IMR-90 (cell line): ENCODE data around the gene ZNF579. TPM values are rescaled to one million over a fixed set of nuclear protein-coding genes. Genes with fewer than 3 reads are reported as not detected.
A peak's percentile ranks its signal among the peaks of the same experiment; 100 is the strongest.

Experiments
- ATAC-seq: fragments of 200-7000 bp; cut with Tn5 transposase; 2 replicates; pipeline ENCODE4 v1.9.1; 2020; ENCODE audit warnings: low read depth, mild to moderate bottlenecking, moderate library complexity
- BruUV-seq: library from RNA; stranded (reverse); fragments of 400-500 nt; replicated peaks from 2 replicates; lab custom pipeline; 2021; lab: Mats Ljungman, UMichigan
- CTCF ChIA-PET: fragments of 300-600 bp; formaldehyde crosslinking; extraction: SDS; loops from one replicate; lab custom pipeline; 2021; ENCODE audit warnings: antibody characterized with exemption; lab: Yijun Ruan, JAX
- POLR2A ChIA-PET: fragments of 300-600 bp; sonication (Branson Sonifier 250); formaldehyde crosslinking; loops from one replicate; lab custom pipeline; 2022; ENCODE audit warnings: antibody characterized with exemption; ENCODE audit not compliant: unreplicated experiment; lab: Charles Lee
- DNase-seq: peaks from one replicate; pipeline ENCODE4 v3.0.0; 2013
- H2AFZ ChIP-seq: replicated peaks from 2 replicates; pipeline ENCODE3; 2013; ENCODE audit warnings: low read length, mild to moderate bottlenecking; ENCODE audit not compliant: poor library complexity
- H2AK5ac ChIP-seq: 2 replicates; pipeline ENCODE4 v1.6.1; 2013; ENCODE audit warnings: low read depth, low read length, inconsistent platforms
- H2AK9ac ChIP-seq: replicated peaks from 2 replicates; pipeline ENCODE3; 2013; ENCODE audit warnings: mild to moderate bottlenecking, low read depth, low read length, moderate library complexity; ENCODE audit not compliant: poor library complexity
- H2BK120ac ChIP-seq: 2 replicates; pipeline ENCODE4 v1.6.1; 2013; ENCODE audit warnings: low read depth, low read length, inconsistent platforms
- H2BK15ac ChIP-seq: 3 replicates; pipeline ENCODE4 v1.6.1; 2013; ENCODE audit warnings: low read depth, low read length, inconsistent platforms
- H2BK20ac ChIP-seq: 2 replicates; pipeline ENCODE4 v1.6.1; 2013; ENCODE audit warnings: low read depth, mild to moderate bottlenecking, inconsistent platforms, low read length, moderate library complexity
- H2BK5ac ChIP-seq: 2 replicates; pipeline ENCODE4 v1.6.1; 2013; ENCODE audit warnings: mild to moderate bottlenecking, low read depth, low read length, inconsistent platforms; ENCODE audit not compliant: poor library complexity, severe bottlenecking
- H3K14ac ChIP-seq: replicated peaks from 2 replicates; pipeline ENCODE4 v1.6.1; 2013; ENCODE audit warnings: low read depth, low read length, inconsistent platforms
- H3K18ac ChIP-seq: 2 replicates; pipeline ENCODE4 v1.6.1; 2013; ENCODE audit warnings: low read depth, low read length, control low read depth
- H3K23ac ChIP-seq: 2 replicates; pipeline ENCODE4 v1.6.1; 2013; ENCODE audit warnings: low read depth, low read length, inconsistent platforms
- H3K27ac ChIP-seq: 2 replicates; pipeline ENCODE4 v1.5.1; 2013; ENCODE audit warnings: mild to moderate bottlenecking, control low read depth, low read length; ENCODE audit not compliant: insufficient read depth
- H3K27me3 ChIP-seq: 2 replicates; pipeline ENCODE4 v1.6.1; 2013; ENCODE audit warnings: low read length; ENCODE audit not compliant: control insufficient read depth, insufficient read depth
- H3K36me3 ChIP-seq: 2 replicates; pipeline ENCODE4 v1.6.1; 2013; ENCODE audit warnings: low read length, mixed read lengths; ENCODE audit not compliant: control insufficient read depth, insufficient read depth
- H3K4ac ChIP-seq: 2 replicates; pipeline ENCODE4 v1.6.1; 2013; ENCODE audit warnings: low read depth, low read length, inconsistent platforms
- H3K4me1 ChIP-seq: 2 replicates; pipeline ENCODE4 v1.6.1; 2013; ENCODE audit warnings: low read length, mixed read lengths; ENCODE audit not compliant: control insufficient read depth, insufficient read depth
- H3K4me2 ChIP-seq: 2 replicates; pipeline ENCODE4 v1.6.1; 2013; ENCODE audit warnings: low read depth, mild to moderate bottlenecking, control low read depth, low read length, moderate library complexity
- H3K4me3 ChIP-seq: 2 replicates; pipeline ENCODE4 v1.5.1; 2013; ENCODE audit warnings: low read depth, mild to moderate bottlenecking, control low read depth, low read length, moderate library complexity; ENCODE audit not compliant: insufficient read depth
- H3K56ac ChIP-seq: 2 replicates; pipeline ENCODE4 v1.6.1; 2013; ENCODE audit warnings: low read length, inconsistent platforms; ENCODE audit not compliant: insufficient read depth; ENCODE audit errors: extremely low read depth
- H3K79me1 ChIP-seq, 2 experiments: 2 replicates each; pipeline ENCODE4 v1.6.1; 2013; ENCODE audit warnings: low read length in 2 of 2, inconsistent platforms in 1 of 2, low read depth in 1 of 2
- H3K9ac ChIP-seq: 2 replicates; pipeline ENCODE4 v1.6.1; 2013; ENCODE audit warnings: low read depth, low read length, control low read depth
- H3K9me1 ChIP-seq: 2 replicates; pipeline ENCODE4 v1.6.1; 2013; ENCODE audit warnings: low read length, inconsistent platforms; ENCODE audit not compliant: insufficient read depth
- H3K9me3 ChIP-seq: 2 replicates; pipeline ENCODE4 v1.6.1; 2013; ENCODE audit warnings: low read length; ENCODE audit not compliant: control insufficient read depth, insufficient read depth
- H4K20me1 ChIP-seq: 2 replicates; pipeline ENCODE4 v1.6.1; 2013; ENCODE audit warnings: low read length, inconsistent platforms; ENCODE audit not compliant: insufficient read depth
- H4K5ac ChIP-seq: 2 replicates; pipeline ENCODE4 v1.6.1; 2013; ENCODE audit warnings: mild to moderate bottlenecking, low read depth, low read length, control low read depth
- H4K8ac ChIP-seq, 2 experiments: 2 replicates each; pipeline ENCODE4 v1.6.1; 2013; ENCODE audit warnings: low read depth in 2 of 2, low read length in 2 of 2, control low read depth in 1 of 2, inconsistent platforms in 1 of 2
- H4K91ac ChIP-seq: 2 replicates; pipeline ENCODE4 v1.6.1; 2013; ENCODE audit warnings: low read depth, low read length, inconsistent platforms; ENCODE audit not compliant: insufficient read depth
- BHLHE40 ChIP-seq: fragments of 150-350 bp; IDR thresholded peaks from 2 replicates; pipeline ENCODE4 v1.6.1; 2016; ENCODE audit warnings: mild to moderate bottlenecking, low read depth, low read length
- CHD1 ChIP-seq: IDR thresholded peaks from 2 replicates; pipeline ENCODE4 v1.6.1; 2012; ENCODE audit warnings: low read depth, low read length, improper control_type of control experiment
- MAZ ChIP-seq: IDR thresholded peaks from 2 replicates; pipeline ENCODE4 v1.6.1; 2012; ENCODE audit warnings: low read depth, mild to moderate bottlenecking, low read length, improper control_type of control experiment, moderate library complexity, borderline replicate concordance
- MXI1 ChIP-seq: IDR thresholded peaks from 2 replicates; pipeline ENCODE4 v1.6.1; 2012; ENCODE audit warnings: low read depth, mild to moderate bottlenecking, low read length, moderate library complexity, borderline replicate concordance
- NFE2L2 ChIP-seq: fragments of 150-350 bp; IDR thresholded peaks from 2 replicates; pipeline ENCODE4 v1.6.1; 2016; ENCODE audit warnings: low read depth, mild to moderate bottlenecking, low read length
- POLR2A ChIP-seq: IDR thresholded peaks from 2 replicates; pipeline ENCODE4 v1.6.1; 2012; ENCODE audit warnings: mild to moderate bottlenecking, low read depth, low read length
- RAD21 ChIP-seq: IDR thresholded peaks from 2 replicates; pipeline ENCODE4 v1.6.1; 2012; ENCODE audit warnings: low read length, improper control_type of control experiment
- WGBS, 2 experiments: methylation state at CpG; one replicate each; pipeline versions ENCODE4 v1.1.5 to v1.1.7; 2013; ENCODE audit warnings: missing lambda C conversion rate in 2 of 2; ENCODE audit not compliant: insufficient read length in 1 of 2; ENCODE audit errors: extremely low coverage in 2 of 2; 5-methylcytosine and 5-hydroxymethylcytosine counted together
- dilution Hi-C: fragments of 300-500 bp; cut with HindIII; formaldehyde crosslinking; loops from one replicate; pipeline ENCODE4 v1.14.3; 2018; ENCODE audit warnings: low sequenced_read_pairs; ENCODE audit not compliant: unreplicated experiment
- in situ Hi-C: fragments of 300-500 bp; cut with MboI; formaldehyde crosslinking; loops from 3 replicates; pipeline ENCODE4 v1.14.3; 2019; ENCODE audit warnings: low sequenced_read_pairs, inconsistent platforms, mixed read lengths
- intact Hi-C: fragments of 100-400 bp; cut with micrococcal nuclease; formaldehyde crosslinking; loops from 2 replicates; pipeline ENCODE4 v1.10.0; 2022
- polyA plus RNA-seq, 3 experiments: library from polyadenylated mRNA; depleted of rRNA; stranded (reverse); fragments of >200 nt; gene quantifications; 2 replicates each; pipeline ENCODE4 v1.2.3, GENCODE V29; 2012; ENCODE audit warnings: low replicate concordance in 1 of 3
- total RNA-seq: library from RNA; depleted of rRNA; stranded (reverse); fragments of >200 nt; gene quantifications from 2 replicates; pipeline ENCODE4 v1.2.3, GENCODE V29; 2012

The ZNF579 gene
- total and polyA plus RNA-seq, 2 of the 4 experiments (the other 2 are of a cell fraction): 0.54 to 9.0 TPM

- TF ChIP-seq BHLHE40: 0 out of 2 replicates have a peak, but pooled peaks have one; percentile 6
- no peak for TF ChIP-seq NFE2L2
- TF ChIP-seq RAD21: peak; percentile 89
- no peak for TF ChIP-seq CHD1
Observed at GRCh38 chr19:55605637-55606470, 25.2 kb upstream of the ZNF579 start, which contains the start of gene ZNF865 (continued).

- Histone ChIP-seq H4K91ac (peak overlapping the region; percentile 64), H2BK20ac (0 out of 2 replicates have a peak overlapping the region, but pooled peaks have one; percentile 50), H4K8ac (peak overlapping the region; percentile 51 to 95), H3K4me1 (peaks cover 9% of the 10 kb centered on the region), H3K9ac (peak overlapping the region; percentile 50; the same call in 1 of the 2 replicates), H2BK120ac (peak overlapping the region; percentile 77), H2AK5ac (peak overlapping the region; percentile 63), H2AFZ (peak overlapping the region; percentile 92), H4K5ac (peak overlapping the region; percentile 82), H3K23ac (peak overlapping the region; percentile 91; the same call in 1 of the 2 replicates), H3K9me1 (peaks cover 8% of the 10 kb centered on the region; the same call in 1 of the 2 replicates), H3K14ac (peak overlapping the region; percentile 97), H3K27me3 (no peaks in the 10 kb centered on the region), H3K56ac (no peak overlapping the region), H2BK5ac (peak overlapping the region; percentile 90), H3K36me3 (peaks cover 14% of the 10 kb centered on the region), H3K79me1 (peaks cover 36 to 61% of the 10 kb centered on the region in 2 experiments), H3K27ac (peak overlapping the region; percentile 91), H3K9me3 (peaks cover 5% of the 10 kb centered on the region; the same call in 1 of the 2 replicates), H4K20me1 (peaks cover 24% of the 10 kb centered on the region; the same call in 1 of the 2 replicates), H3K4me3 (peak overlapping the region; percentile 76), H3K18ac (peak overlapping the region; percentile 65), H2AK9ac (peak overlapping the region; percentile 96), H2BK15ac (no peak overlapping the region; the same call in 2 of the 3 replicates), H3K4ac (peak overlapping the region; percentile 97), H3K4me2 (peak overlapping the region; percentile 93)
- ATAC-seq: peak; percentile 81
- peak; percentile 96 for DNase-seq
- TF ChIP-seq MXI1 (no peak), POLR2A (peak; percentile 48), MAZ (peak; percentile 79; the same call in 1 of the 2 replicates)
- dilution Hi-C loops (no loop called here), in situ Hi-C loops (loop anchor here (5.0 kb wide), 1 partner anchor 88 kb away; no protein-coding TSS in a partner anchor), intact Hi-C loops (no loop called here)
- ChIA-PET POLR2A (interaction anchor here (0.5 kb wide), 1 partner anchor 73 kb away, joined by 7 read pairs; no protein-coding TSS in a partner anchor), CTCF (interaction anchor here (1.0 to 2.3 kb wide), 5 partner anchors 14 to 101 kb away, joined by 4 to 11 read pairs (median 6); no protein-coding TSS in a partner anchor)
- 0% methylated on average over 4 of the region's 43 CpGs; no CpG with 5 or more reads in 1 of the 2 experiments for WGBS, 2 experiments
- no TSS peak for BruUV-seq
Observed at GRCh38 chr19:55605207-55605636, 24.6 kb upstream of the ZNF579 start.
